Prostate gland (tissue), 1 donor: Measurements from ENCODE around the gene GRK3.

Experiments used
- POLR2A ChIP-seq: fragments of 450-650 bp; IDR thresholded peaks from one replicate; pipeline ENCODE4 v1.6.1; 2016; ENCODE audit warnings: antibody characterized with exemption, mild to moderate bottlenecking
- POLR2AphosphoS5 ChIP-seq: sonication (generic); formaldehyde crosslinking; IDR thresholded peaks from one replicate; pipeline ENCODE4 v1.6.1; 2017; ENCODE audit warnings: antibody characterized with exemption

- TF ChIP-seq POLR2A = no peak
- no peak for TF ChIP-seq POLR2AphosphoS5
Observed at GRCh38 chr22:25749420-25750169, 185.1 kb downstream of the GRK3 start.
